Coronary artery (tissue), 2 donors: ENCODE data around the gene PLA2G4B.

Experiments
- DNase-seq: peaks from one replicate; pipeline ENCODE4 v3.0.0-alpha.2; 2017; ENCODE audit warnings: low spot score
- H3K27ac ChIP-seq, 2 donors: fragments of 200-600 bp; sonication (generic); one replicate each; pipeline ENCODE4 v1.5.1; 2016 to 2019
- H3K4me3 ChIP-seq: fragments of 200-600 bp; sonication (generic); 2 replicates; pipeline ENCODE4 v1.5.1; 2016; ENCODE audit warnings: mild to moderate bottlenecking, moderate library complexity
- TF ChIP-seq, protein P1 (sequence below): fragments of 200-600 bp; sonication (generic); IDR thresholded peaks from one replicate; pipeline ENCODE4 v1.5.1; 2019; ENCODE audit warnings: antibody characterized with exemption

PLA2G4B gene

GRCh38 chr15:41814534-41814933, 24.1 kb upstream of the PLA2G4B start:
- no peak for DNase-seq
- TF ChIP-seq, protein P1, sequence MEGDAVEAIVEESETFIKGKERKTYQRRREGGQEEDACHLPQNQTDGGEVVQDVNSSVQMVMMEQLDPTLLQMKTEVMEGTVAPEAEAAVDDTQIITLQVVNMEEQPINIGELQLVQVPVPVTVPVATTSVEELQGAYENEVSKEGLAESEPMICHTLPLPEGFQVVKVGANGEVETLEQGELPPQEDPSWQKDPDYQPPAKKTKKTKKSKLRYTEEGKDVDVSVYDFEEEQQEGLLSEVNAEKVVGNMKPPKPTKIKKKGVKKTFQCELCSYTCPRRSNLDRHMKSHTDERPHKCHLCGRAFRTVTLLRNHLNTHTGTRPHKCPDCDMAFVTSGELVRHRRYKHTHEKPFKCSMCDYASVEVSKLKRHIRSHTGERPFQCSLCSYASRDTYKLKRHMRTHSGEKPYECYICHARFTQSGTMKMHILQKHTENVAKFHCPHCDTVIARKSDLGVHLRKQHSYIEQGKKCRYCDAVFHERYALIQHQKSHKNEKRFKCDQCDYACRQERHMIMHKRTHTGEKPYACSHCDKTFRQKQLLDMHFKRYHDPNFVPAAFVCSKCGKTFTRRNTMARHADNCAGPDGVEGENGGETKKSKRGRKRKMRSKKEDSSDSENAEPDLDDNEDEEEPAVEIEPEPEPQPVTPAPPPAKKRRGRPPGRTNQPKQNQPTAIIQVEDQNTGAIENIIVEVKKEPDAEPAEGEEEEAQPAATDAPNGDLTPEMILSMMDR, result no peak
- no peak overlapping the region for H3K4me3 ChIP-seq
- H3K27ac ChIP-seq, result no peak overlapping the region

DNA sequence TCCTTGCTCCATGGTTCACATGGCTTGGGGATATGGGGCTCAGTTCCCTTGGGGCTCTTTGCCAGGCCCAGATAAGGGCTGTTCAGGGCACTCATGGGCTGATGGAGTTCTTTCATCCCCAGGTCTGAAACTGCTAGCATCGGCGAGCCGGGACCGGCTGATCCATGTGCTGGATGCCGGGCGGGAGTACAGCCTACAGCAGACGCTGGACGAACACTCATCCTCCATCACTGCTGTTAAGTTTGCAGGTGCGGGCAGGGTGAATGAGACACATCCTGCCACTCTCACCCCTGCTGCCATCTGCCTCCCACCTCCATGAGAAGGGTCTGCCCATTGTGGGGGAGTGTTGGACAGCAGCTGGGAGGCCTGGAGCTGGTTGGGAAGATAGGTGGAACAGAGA, 21.9 kb upstream of the PLA2G4B start:
- H3K27ac ChIP-seq, result no peak overlapping the region
- no peak for DNase-seq
- TF ChIP-seq, protein P1, result no peak
- H3K4me3 ChIP-seq, result no peak overlapping the region

GRCh38 chr15:41817327-41817726, 21.3 kb upstream of the PLA2G4B start:
- no peak for DNase-seq
- Histone ChIP-seq H3K27ac (no peak overlapping the region), H3K4me3 (no peak overlapping the region)
- TF ChIP-seq, protein P1, result no peak

GRCh38 chr15:41817781-41818180, 20.9 kb upstream of the PLA2G4B start:
- no peak for DNase-seq
- no peak overlapping the region for H3K27ac ChIP-seq
- no peak overlapping the region for H3K4me3 ChIP-seq
- TF ChIP-seq, protein P1, result no peak

GRCh38 chr15:41819455-41820050, 19.1 kb upstream of the PLA2G4B start:
- DNase-seq, result no peak
- no peak overlapping the region for H3K4me3 ChIP-seq
- no peak overlapping the region for H3K27ac ChIP-seq
- TF ChIP-seq, protein P1, result no peak

- Histone ChIP-seq H3K27ac (no peak overlapping the region), H3K4me3 (no peak overlapping the region)
- TF ChIP-seq, protein P1, result no peak
- DNase-seq, result no peak
These were observed 17.7 kb upstream of the PLA2G4B start for GRCh38 chr15:41820791-41821423.

DNA sequence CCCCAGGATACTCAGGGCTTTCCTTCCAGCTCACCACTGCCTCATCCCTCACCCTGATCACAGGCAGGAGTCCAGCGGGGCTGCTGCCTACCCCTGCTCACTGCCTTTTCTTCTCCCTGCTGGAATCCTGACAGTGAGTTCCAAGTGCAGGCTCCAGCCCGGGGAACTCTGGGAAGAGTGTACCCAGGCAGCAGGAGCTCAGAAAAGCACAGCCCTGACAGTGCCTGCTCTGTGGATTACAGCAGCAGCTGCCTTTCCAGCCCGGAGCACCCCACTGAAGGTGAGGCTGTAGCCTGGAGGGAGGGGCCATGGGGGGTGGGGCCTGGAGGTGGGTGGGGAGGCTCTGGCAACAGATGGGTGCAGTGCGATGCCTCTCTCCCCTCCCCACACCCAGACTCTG, 16.8 kb upstream of the PLA2G4B start:
- no peak for DNase-seq
- Histone ChIP-seq H3K27ac (no peak overlapping the region), H3K4me3 (no peak overlapping the region)
- TF ChIP-seq, protein P1, result no peak
